BJ (cell line): Measurements from ENCODE around the gene ZFX. TPM values are rescaled to one million over a fixed set of nuclear protein-coding genes. Genes with fewer than 3 reads are reported as not detected.

Experiments
- CTCF ChIA-PET: fragments of 350-600 bp; formaldehyde crosslinking; extraction: SDS; loops from one replicate; lab custom pipeline; 2021; ENCODE audit warnings: antibody characterized with exemption, inconsistent platforms; lab: Yijun Ruan, JAX
- POLR2A ChIA-PET: fragments of 300-600 bp; sonication (Branson Sonifier 250); formaldehyde crosslinking; extraction: SDS; loops from one replicate; lab custom pipeline; 2021; ENCODE audit warnings: antibody characterized with exemption; lab: Charles Lee
- DNase-seq: peaks from one replicate; pipeline ENCODE4 v3.0.0-alpha.2; 2011; ENCODE audit warnings: low read depth
- H3K27me3 ChIP-seq: 2 replicates; pipeline ENCODE4 v1.6.0; 2011; ENCODE audit warnings: low read length; ENCODE audit not compliant: control insufficient read depth, insufficient read depth
- H3K36me3 ChIP-seq: 2 replicates; pipeline ENCODE4 v1.5.1; 2011; ENCODE audit warnings: low read length; ENCODE audit not compliant: control insufficient read depth, insufficient read depth
- H3K4me3 ChIP-seq: 2 replicates; pipeline ENCODE4 v1.5.1; 2011; ENCODE audit warnings: low read depth, mild to moderate bottlenecking, control low read depth, low read length
- polyA plus RNA-seq: library from polyadenylated mRNA; depleted of rRNA; stranded (reverse); fragments of >200 nt; gene quantifications from 2 replicates; pipeline ENCODE4 v1.2.3, GENCODE V29; 2011; rRNA removed
- small RNA-seq: library from RNA; depleted of rRNA; stranded (forward); fragments of <200 nt; gene quantifications from one replicate; pipeline ENCODE3, GENCODE V24; 2012; ENCODE audit warnings: low replicate concordance, low read depth; ENCODE audit not compliant: insufficient read length
- TF ChIP-seq, protein P1 (sequence below): IDR thresholded peaks from 2 replicates; pipeline ENCODE4 v1.5.1; 2011; ENCODE audit warnings: low read depth, mild to moderate bottlenecking, control low read depth, inconsistent platforms, low read length, moderate library complexity; ENCODE audit not compliant: insufficient read depth

Gene ZFX
- polyA plus RNA-seq, 1 experiment = 12.5 TPM

GRCh38 chrX:24260842-24261550 lies 111.5 kb downstream of the ZFX start:
- POLR2A ChIA-PET = no interaction called here
- no peak for DNase-seq

GRCh38 chrX:24262309-24262708 lies 112.8 kb downstream of the ZFX start:
- CTCF ChIA-PET = no interaction called here
- TF ChIP-seq, protein P1, sequence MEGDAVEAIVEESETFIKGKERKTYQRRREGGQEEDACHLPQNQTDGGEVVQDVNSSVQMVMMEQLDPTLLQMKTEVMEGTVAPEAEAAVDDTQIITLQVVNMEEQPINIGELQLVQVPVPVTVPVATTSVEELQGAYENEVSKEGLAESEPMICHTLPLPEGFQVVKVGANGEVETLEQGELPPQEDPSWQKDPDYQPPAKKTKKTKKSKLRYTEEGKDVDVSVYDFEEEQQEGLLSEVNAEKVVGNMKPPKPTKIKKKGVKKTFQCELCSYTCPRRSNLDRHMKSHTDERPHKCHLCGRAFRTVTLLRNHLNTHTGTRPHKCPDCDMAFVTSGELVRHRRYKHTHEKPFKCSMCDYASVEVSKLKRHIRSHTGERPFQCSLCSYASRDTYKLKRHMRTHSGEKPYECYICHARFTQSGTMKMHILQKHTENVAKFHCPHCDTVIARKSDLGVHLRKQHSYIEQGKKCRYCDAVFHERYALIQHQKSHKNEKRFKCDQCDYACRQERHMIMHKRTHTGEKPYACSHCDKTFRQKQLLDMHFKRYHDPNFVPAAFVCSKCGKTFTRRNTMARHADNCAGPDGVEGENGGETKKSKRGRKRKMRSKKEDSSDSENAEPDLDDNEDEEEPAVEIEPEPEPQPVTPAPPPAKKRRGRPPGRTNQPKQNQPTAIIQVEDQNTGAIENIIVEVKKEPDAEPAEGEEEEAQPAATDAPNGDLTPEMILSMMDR = no peak
- POLR2A ChIA-PET = no interaction called here

More at GRCh38 chrX:24260842-24261550, 111.5 kb downstream of the ZFX start:
- CTCF ChIA-PET = interaction anchor here (0.8 to 1.5 kb wide), 4 partner anchors 11 to 136 kb away, joined by 3 read pairs; no protein-coding TSS in a partner anchor
- TF ChIP-seq, protein P1 = no peak
- Histone ChIP-seq H3K36me3 (no peaks in the 10 kb centered on the region), H3K4me3 (no peak overlapping the region), H3K27me3 (no peaks in the 10 kb centered on the region)

GRCh38 chrX:24264383-24264782 lies 114.9 kb downstream of the ZFX start:
- Histone ChIP-seq H3K4me3 (no peak overlapping the region), H3K36me3 (no peaks in the 10 kb centered on the region), H3K27me3 (no peaks in the 10 kb centered on the region)
- CTCF ChIA-PET = no interaction called here
- DNase-seq = no peak
- TF ChIP-seq, protein P1 = no peak
- POLR2A ChIA-PET = no interaction called here

More at GRCh38 chrX:24262309-24262708, 112.8 kb downstream of the ZFX start:
- Histone ChIP-seq H3K4me3 (no peak overlapping the region), H3K27me3 (no peaks in the 10 kb centered on the region), H3K36me3 (no peaks in the 10 kb centered on the region)
- no peak for DNase-seq

Small RNA genes lying within 50 kb of the gene (small RNA-seq; reads per million reads assigned to genes)
- gene RF00263 = not detected

Other genes starting within 250 kb of the ZFX start
- gene APOO, start 241.8 kb upstream of the ZFX start, polyA plus RNA-seq = 6.6 and 10.0 TPM in 2 replicates
- not detected in 2 replicates for gene CXorf58, start 241.7 kb upstream of the ZFX start, polyA plus RNA-seq
- 2.7 and 5.2 TPM in 2 replicates for gene KLHL15, start 122.5 kb upstream of the ZFX start, polyA plus RNA-seq
- gene EIF2S3, start 94.8 kb upstream of the ZFX start, polyA plus RNA-seq = 55.9 and 108 TPM in 2 replicates
- gene SUPT20HL2, start 164.3 kb downstream of the ZFX start, polyA plus RNA-seq = not detected in 2 replicates
- not detected in 2 replicates for gene SUPT20HL1, start 210.9 kb downstream of the ZFX start, polyA plus RNA-seq